B cell (primary cell): ENCODE measurements around the gene PTGDR2.

Experiments used
- CTCF ChIP-seq: fragments of 200-600 bp; IDR thresholded peaks from one replicate; pipeline ENCODE4 v1.8.0; 2022; ENCODE audit warnings: antibody characterized with exemption, mild to moderate bottlenecking
- EZH2 ChIP-seq: IDR thresholded peaks from 2 replicates; pipeline ENCODE4 v1.6.1; 2012; ENCODE audit warnings: borderline replicate concordance, low read depth, mild to moderate bottlenecking, moderate library complexity, low read length; ENCODE audit not compliant: insufficient read depth, poor library complexity, severe bottlenecking

DNA sequence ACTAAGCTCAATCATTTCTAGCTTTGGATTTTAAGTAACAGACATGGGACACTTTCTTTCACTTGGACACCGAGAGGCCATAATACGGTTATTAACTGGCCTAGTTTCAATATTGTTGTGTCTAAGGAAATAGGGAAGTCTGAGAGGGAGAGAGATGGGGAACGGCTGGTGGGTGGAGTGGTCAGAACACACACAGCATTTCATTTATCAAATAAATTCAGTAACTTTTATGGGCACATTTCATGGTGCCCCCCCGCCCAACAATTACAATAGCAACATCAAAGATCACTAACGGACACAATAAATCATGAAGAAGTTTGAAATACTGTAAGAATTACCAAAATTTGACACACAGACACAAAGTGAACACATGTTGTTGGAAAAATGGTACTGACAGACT, 39.9 kb upstream of the PTGDR2 start:
- TF ChIP-seq CTCF (no peak), EZH2 (no peak)
